Testis (tissue), 2 donors: ENCODE data around the gene ETV5.

Source experiments
- POLR2A ChIP-seq: fragments of 450-650 bp; IDR thresholded peaks from one replicate; pipeline ENCODE4 v1.6.1; 2017; ENCODE audit warnings: antibody characterized with exemption, mild to moderate bottlenecking, moderate library complexity
- TF ChIP-seq, protein P1 (sequence below), 3 experiments: fragments of 450-650 bp in 2 of 3; fragments of 200-600 bp in 1 of 3; sonication (generic) in 1 of 3; IDR thresholded peaks; one replicate each; pipeline ENCODE4 v1.5.1; 2016 to 2019; ENCODE audit warnings: antibody characterized with exemption in 3 of 3, mild to moderate bottlenecking in 2 of 3, moderate library complexity in 1 of 3

DNA sequence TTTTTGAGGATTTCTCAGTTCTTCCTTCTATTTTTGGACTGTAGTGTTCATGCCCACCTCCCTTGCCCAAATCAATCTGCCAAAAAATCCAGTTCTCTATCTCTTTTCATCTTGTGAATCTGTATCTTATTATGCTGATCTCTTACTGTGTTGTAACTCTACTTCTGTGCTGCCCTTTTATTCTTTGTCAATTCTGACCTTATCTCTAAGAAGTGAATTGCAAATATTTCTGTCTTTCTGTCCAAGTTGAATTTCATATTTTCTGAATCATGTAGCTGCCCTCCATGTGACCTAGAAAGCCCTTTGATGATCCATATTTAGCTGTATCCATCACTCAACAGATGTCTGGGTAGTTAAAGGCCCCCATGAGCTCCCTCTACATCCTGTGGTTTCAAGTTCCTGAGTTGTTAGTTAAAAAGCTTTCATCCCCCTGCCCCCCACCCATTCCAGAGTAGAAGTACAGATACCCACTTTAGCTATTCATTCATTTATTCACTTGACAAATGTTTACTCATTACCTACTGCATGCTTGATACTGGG is 33.6 kb upstream of the ETV5 start:
- TF ChIP-seq, protein P1, sequence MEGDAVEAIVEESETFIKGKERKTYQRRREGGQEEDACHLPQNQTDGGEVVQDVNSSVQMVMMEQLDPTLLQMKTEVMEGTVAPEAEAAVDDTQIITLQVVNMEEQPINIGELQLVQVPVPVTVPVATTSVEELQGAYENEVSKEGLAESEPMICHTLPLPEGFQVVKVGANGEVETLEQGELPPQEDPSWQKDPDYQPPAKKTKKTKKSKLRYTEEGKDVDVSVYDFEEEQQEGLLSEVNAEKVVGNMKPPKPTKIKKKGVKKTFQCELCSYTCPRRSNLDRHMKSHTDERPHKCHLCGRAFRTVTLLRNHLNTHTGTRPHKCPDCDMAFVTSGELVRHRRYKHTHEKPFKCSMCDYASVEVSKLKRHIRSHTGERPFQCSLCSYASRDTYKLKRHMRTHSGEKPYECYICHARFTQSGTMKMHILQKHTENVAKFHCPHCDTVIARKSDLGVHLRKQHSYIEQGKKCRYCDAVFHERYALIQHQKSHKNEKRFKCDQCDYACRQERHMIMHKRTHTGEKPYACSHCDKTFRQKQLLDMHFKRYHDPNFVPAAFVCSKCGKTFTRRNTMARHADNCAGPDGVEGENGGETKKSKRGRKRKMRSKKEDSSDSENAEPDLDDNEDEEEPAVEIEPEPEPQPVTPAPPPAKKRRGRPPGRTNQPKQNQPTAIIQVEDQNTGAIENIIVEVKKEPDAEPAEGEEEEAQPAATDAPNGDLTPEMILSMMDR (IDR thresholded peaks at IDR 0.05) = no peak
- TF ChIP-seq POLR2A = no peak
